ENCODE results near the gene SLC12A3. TPM values are rescaled to one million over a fixed set of nuclear protein-coding genes. Genes with fewer than 3 reads are reported as not detected.

The SLC12A3 gene
- total RNA-seq, 4 donors from 2014 or later = 0.14 TPM; not detected in 3

DNA sequence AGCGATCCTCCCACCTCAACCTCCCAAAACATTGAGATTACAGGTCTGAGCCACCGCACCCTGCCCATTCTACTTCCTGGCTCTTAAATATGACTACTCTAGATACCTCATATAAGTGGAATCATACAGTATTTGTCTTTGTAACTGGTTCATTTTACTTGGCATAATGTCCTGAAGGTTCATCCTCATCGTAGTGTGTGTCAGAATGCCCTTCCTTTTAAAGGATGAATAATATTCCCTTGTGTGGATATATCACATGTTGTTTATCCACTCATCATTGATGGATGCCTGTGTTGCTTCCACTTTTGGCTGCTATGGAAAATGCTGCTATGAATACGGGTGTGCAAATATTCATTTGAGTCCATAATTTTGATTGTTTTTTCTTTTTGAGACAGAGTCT, 91.1 kb downstream of the SLC12A3 start:
- no peaks in the 10 kb centered on the region for H3K4me1 ChIP-seq
- H3K4me3 ChIP-seq = no peak overlapping the region
- no peaks in the 10 kb centered on the region for H3K9me3 ChIP-seq
- intact Hi-C loops (cut with DNase I; ENCODE audit: low total_unique reads) = no loop called here
- no peak for DNase-seq
- no peak overlapping the region for H3K27ac ChIP-seq
- H3K27me3 ChIP-seq = no peaks in the 10 kb centered on the region
- TF ChIP-seq, protein P1, sequence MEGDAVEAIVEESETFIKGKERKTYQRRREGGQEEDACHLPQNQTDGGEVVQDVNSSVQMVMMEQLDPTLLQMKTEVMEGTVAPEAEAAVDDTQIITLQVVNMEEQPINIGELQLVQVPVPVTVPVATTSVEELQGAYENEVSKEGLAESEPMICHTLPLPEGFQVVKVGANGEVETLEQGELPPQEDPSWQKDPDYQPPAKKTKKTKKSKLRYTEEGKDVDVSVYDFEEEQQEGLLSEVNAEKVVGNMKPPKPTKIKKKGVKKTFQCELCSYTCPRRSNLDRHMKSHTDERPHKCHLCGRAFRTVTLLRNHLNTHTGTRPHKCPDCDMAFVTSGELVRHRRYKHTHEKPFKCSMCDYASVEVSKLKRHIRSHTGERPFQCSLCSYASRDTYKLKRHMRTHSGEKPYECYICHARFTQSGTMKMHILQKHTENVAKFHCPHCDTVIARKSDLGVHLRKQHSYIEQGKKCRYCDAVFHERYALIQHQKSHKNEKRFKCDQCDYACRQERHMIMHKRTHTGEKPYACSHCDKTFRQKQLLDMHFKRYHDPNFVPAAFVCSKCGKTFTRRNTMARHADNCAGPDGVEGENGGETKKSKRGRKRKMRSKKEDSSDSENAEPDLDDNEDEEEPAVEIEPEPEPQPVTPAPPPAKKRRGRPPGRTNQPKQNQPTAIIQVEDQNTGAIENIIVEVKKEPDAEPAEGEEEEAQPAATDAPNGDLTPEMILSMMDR (IDR thresholded peaks at IDR 0.05) = no peak
- TF ChIP-seq POLR2A (IDR thresholded peaks at IDR 0.05) = no peak
- no peaks in the 10 kb centered on the region for H3K36me3 ChIP-seq

DNA sequence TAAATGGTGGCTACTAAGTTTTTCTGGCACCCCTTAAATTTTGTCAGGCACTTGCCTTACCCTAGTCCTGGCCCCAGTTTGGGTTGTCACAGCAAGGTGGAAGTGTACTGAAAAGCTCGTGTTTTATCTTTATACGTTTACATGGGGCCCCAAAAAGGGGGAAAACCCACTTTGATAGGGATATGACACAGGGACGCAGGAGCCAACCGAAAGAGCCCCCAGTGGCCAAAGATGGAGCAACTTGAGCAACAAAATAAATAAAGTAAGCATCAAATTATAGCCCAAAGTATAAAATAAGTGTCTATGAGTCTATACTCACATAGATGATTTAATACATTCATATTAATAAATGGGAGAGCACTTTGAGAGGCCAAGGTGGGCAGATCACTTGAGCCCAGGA, 91.7 kb downstream of the SLC12A3 start:
- H3K9me3 ChIP-seq = no peaks in the 10 kb centered on the region
- H3K4me1 ChIP-seq = no peaks in the 10 kb centered on the region
- no peak for TF ChIP-seq POLR2A (IDR thresholded peaks at IDR 0.05)
- TF ChIP-seq, protein P1 (IDR thresholded peaks at IDR 0.05) = no peak
- intact Hi-C loops (cut with DNase I; ENCODE audit: low total_unique reads) = no loop called here
- no peak overlapping the region for H3K4me3 ChIP-seq
- H3K36me3 ChIP-seq = no peaks in the 10 kb centered on the region
- DNase-seq = no peak
- no peak overlapping the region for H3K27ac ChIP-seq
- H3K27me3 ChIP-seq = no peaks in the 10 kb centered on the region

GRCh38 chr16:56960681-56961281, 95.8 kb downstream of the SLC12A3 start:
- intact Hi-C loops (cut with DNase I; ENCODE audit: low total_unique reads) = no loop called here
- Histone ChIP-seq H3K4me1 (no peaks in the 10 kb centered on the region), H3K27me3 (no peaks in the 10 kb centered on the region), H3K4me3 (no peak overlapping the region), H3K27ac (no peak overlapping the region), H3K36me3 (no peaks in the 10 kb centered on the region), H3K9me3 (no peaks in the 10 kb centered on the region)
- TF ChIP-seq, protein P1 (IDR thresholded peaks at IDR 0.05) = no peak
- no peak for TF ChIP-seq POLR2A (IDR thresholded peaks at IDR 0.05)
- no peak for DNase-seq

- no peaks in the 10 kb centered on the region for H3K9me3 ChIP-seq
- H3K27ac ChIP-seq = no peak overlapping the region
- no peak for TF ChIP-seq POLR2A (IDR thresholded peaks at IDR 0.05)
- TF ChIP-seq, protein P1 (IDR thresholded peaks at IDR 0.05) = no peak
Observed at GRCh38 chr16:56961386-56961785, 96.4 kb downstream of the SLC12A3 start.

GRCh38 chr16:56961851-56962281, 96.9 kb downstream of the SLC12A3 start, which contains the start of gene CETP:
Gene CETP (plus strand): TSS chr16:56961950. CDS start chr16:56961980, 30 bp downstream.
- H3K4me1 ChIP-seq = no peaks in the 10 kb centered on the region
- H3K9me3 ChIP-seq = no peaks in the 10 kb centered on the region
- H3K36me3 ChIP-seq = no peaks in the 10 kb centered on the region
- H3K27ac ChIP-seq = no peak within 1 kb of the TSS
- DNase-seq = no peak
- H3K27me3 ChIP-seq = no peaks in the 10 kb centered on the region
- H3K4me3 ChIP-seq = no peak within 1 kb of the TSS
- TF ChIP-seq, protein P1 (IDR thresholded peaks at IDR 0.05) = no peak
- TF ChIP-seq POLR2A (IDR thresholded peaks at IDR 0.05) = no peak
- intact Hi-C loops (cut with DNase I; ENCODE audit: low total_unique reads) = no loop called here

More at GRCh38 chr16:56961386-56961785, 96.4 kb downstream of the SLC12A3 start:
- no peaks in the 10 kb centered on the region for H3K4me1 ChIP-seq
- H3K4me3 ChIP-seq = no peak overlapping the region
- DNase-seq = no peak
- no peaks in the 10 kb centered on the region for H3K36me3 ChIP-seq
- intact Hi-C loops (cut with DNase I; ENCODE audit: low total_unique reads) = no loop called here
- no peaks in the 10 kb centered on the region for H3K27me3 ChIP-seq
